Mucosa of stomach (tissue), 1 donor: Measurements from ENCODE around the gene ADCY9.
"Not testable (repeated sequence)": the region's sequence is repeated elsewhere in the genome, so short reads cannot be mapped to it uniquely, and the experiment has no call there.

ENCODE experiments used
- H3K27me3 ChIP-seq: one replicate; pipeline ENCODE4 v1.7.0; 2013; ENCODE audit warnings: mild to moderate bottlenecking, low read length; ENCODE audit not compliant: control insufficient read depth, insufficient read depth
- H3K36me3 ChIP-seq: one replicate; pipeline ENCODE4 v1.7.0; 2013; ENCODE audit warnings: low read length; ENCODE audit not compliant: control insufficient read depth, insufficient read depth
- H3K4me1 ChIP-seq: one replicate; pipeline ENCODE4 v1.7.0; 2013; ENCODE audit warnings: mild to moderate bottlenecking, low read length; ENCODE audit not compliant: control insufficient read depth, insufficient read depth
- H3K4me3 ChIP-seq: one replicate; pipeline ENCODE4 v1.7.0; 2013; ENCODE audit warnings: low read length
- H3K9ac ChIP-seq: one replicate; pipeline ENCODE4 v1.7.0; 2013; ENCODE audit warnings: mild to moderate bottlenecking, low read length, moderate library complexity
- H3K9me3 ChIP-seq: one replicate; pipeline ENCODE4 v1.7.0; 2013; ENCODE audit warnings: mild to moderate bottlenecking, low read length, moderate library complexity; ENCODE audit not compliant: control insufficient read depth
- donor health status: Pancreatic carcinoma.

The ADCY9 gene

DNA sequence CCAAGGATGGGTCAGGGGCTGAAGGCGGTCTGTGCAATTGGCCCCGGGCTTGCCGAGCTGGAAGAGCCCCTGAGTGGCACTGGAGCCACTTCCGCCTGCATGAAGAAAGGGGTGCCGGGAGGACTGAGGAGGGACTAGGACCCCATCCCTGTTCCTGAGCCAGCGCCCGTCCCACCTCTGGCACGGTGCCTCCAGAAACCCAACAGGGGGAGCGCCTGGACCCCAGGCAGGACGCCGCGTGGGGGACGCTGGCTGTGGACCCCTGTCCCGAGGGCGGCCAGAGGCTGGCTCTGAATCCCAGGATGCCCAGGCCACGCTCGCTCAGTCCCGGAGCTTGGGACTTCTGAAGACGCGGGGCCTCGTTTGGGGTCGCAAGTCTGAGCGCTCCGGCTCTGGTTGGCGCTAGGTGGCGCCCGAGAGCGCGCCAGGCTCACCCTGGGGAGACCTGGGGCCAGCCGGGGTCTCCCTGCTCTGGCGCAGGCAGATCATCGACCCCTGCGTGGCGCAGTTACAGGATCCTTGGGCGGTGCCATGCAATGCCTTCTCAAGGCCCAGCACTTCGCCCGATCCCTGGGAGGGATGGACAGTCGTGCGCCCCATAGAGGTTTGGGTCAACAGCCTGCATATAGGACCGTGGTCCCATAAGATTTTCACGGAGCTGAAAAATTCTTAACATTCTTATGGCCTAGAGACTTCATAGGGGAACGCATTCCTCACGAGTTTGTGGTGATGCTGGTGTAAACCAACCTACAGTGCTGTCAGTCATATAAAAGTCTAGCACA, 177.2 kb downstream of the ADCY9 start:
- Histone ChIP-seq H3K9ac (no peak overlapping the region), H3K9me3 (no peaks in the 10 kb centered on the region), H3K4me1 (peaks cover 6% of the 10 kb centered on the region), H3K4me3 (no peak overlapping the region), H3K36me3 (no peaks in the 10 kb centered on the region), H3K27me3 (peaks cover 4% of the 10 kb centered on the region)

DNA sequence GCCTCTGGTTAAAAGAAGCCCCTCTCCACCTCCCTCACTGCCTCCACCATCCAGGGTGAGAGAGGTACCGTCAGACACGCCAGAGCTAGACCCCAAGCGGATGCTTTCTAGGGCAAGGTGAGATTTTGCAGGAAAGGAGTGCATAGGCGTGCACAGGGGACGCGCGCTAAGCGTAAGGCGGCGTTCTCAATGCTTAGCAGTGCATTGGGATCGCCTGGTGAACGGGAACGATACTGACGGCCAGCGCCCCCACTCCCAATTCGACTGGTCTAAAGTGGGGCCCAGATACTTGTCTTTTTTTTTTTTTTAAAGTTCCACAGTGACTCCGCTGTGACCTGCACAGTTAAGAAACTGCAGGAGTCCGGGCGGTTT, 177.8 kb downstream of the ADCY9 start:
- H3K9ac ChIP-seq: no peak overlapping the region
- H3K36me3 ChIP-seq: no peaks in the 10 kb centered on the region
- H3K27me3 ChIP-seq: peaks cover 4% of the 10 kb centered on the region
- peaks cover 6% of the 10 kb centered on the region for H3K4me1 ChIP-seq
- H3K4me3 ChIP-seq: no peak overlapping the region
- H3K9me3 ChIP-seq: no peaks in the 10 kb centered on the region

DNA sequence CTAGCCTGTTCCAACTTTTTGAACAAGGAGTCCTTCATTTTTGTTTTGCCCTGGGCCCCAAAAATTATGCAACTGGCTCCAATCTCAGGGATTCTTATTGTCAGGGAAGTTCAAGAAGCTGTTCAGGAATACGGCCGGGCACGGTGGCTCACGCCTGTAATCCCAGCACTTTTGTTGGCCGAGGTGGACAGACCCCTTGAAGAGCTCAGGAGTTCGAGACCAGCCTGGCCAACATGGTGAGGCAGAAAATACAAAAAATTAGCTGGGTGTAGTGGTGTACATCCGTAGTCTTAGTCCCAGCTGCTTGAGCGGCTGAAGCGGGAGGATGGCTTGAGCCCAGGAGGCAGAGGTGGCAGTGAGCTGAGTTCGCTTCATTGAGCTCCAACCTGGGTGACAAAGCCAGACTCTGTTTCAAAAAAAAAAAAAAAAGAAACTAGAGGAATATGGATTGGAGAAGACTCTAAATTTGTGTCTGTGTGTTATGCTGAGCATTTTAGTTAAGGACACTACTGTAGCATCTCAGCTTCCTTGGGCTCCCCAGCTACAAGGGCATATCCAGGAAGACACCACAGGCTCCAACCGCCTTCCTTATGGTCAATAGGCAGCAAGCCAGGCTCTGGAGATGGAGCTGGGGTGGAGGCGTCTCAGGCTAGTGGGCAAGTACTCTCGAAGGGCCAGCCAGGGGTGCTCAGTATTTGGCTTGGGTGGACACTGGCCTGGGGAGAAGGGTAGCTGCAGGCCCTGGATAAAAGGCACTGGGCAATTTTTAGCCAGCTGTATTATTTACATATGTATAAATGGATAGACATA, 179.0 kb downstream of the ADCY9 start:
- Histone ChIP-seq H3K36me3 (no peaks in the 10 kb centered on the region), H3K9ac (no peak overlapping the region), H3K4me1 (peaks cover 6% of the 10 kb centered on the region), H3K4me3 (no peak overlapping the region), H3K9me3 (no peaks in the 10 kb centered on the region), H3K27me3 (peaks cover 4% of the 10 kb centered on the region)

DNA sequence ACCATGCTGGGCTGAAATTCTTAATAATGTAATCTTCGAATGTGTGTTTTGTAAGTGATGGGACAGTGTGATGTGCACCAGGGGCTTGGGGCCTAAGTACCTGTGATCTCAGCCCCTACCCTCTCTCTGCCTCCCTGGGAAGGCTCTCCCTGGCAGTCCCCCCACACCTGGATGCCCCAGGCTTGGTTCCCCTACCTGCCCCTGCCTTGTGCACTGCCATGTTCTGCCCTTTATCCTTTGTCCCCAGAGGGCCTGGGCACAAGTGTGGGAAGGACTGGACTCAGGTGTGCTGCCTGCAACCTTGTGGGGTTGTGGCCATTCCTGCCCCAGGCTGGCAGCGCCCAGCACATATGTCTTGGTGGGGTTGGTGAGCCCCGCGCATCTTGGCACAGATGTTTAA, 180.3 kb downstream of the ADCY9 start:
- Histone ChIP-seq H3K4me3 (no peak overlapping the region), H3K4me1 (peaks cover 6% of the 10 kb centered on the region), H3K9ac (no peak overlapping the region), H3K27me3 (peaks cover 4% of the 10 kb centered on the region), H3K36me3 (no peaks in the 10 kb centered on the region), H3K9me3 (no peaks in the 10 kb centered on the region)

GRCh38 chr16:3934491-3935181, 181.6 kb downstream of the ADCY9 start:
- Histone ChIP-seq H3K4me3 (no peak overlapping the region), H3K36me3 (no peaks in the 10 kb centered on the region), H3K27me3 (peaks cover 4% of the 10 kb centered on the region), H3K9ac (no peak overlapping the region), H3K4me1 (peaks cover 6% of the 10 kb centered on the region), H3K9me3 (no peaks in the 10 kb centered on the region)

DNA sequence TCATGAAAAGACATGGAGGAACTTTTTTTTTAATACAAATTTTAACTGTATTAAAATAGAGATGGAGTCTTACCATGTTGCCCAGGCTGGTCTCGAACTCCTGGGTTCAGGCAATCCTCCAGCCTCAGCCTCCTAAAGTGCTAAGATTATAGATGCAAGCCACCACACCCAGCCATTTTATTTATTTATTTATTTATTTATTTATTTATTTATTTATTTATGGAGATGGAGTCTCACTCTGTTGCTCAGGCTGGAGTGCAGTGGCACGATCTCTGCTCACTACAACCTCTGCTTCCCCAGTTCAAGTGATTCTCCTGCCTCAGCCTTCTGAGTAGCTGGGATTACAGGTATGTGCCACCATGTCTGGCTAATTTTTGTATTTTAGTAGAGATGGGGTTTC, 189.1 kb downstream of the ADCY9 start:
- not testable (repeated sequence) for H3K9ac ChIP-seq, H3K4me1 ChIP-seq, H3K9me3 ChIP-seq, H3K27me3 ChIP-seq, H3K36me3 ChIP-seq, H3K4me3 ChIP-seq

DNA sequence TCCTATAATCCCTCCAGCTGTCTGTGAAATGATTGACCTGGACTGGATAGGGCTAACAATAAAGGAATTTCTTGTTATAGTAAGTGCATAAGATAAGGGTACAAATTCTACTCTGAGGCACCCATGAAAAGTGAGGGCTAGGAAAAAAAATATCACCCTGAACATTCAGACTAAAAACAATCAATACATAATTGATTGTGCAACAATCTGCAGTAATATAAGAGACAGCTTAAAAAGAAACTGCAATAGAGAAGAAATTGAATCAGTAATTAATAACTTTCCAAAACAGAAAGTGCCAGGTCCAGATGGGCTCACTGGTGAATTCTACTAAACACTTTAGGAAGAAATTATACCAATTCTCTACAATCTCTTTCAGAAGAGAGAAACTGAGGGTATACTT, 191.5 kb downstream of the ADCY9 start:
- Histone ChIP-seq H3K27me3 (peaks cover 5% of the 10 kb centered on the region), H3K9ac (no peak overlapping the region), H3K4me1 (no peaks in the 10 kb centered on the region), H3K9me3 (no peaks in the 10 kb centered on the region), H3K4me3 (no peak overlapping the region), H3K36me3 (no peaks in the 10 kb centered on the region)

DNA sequence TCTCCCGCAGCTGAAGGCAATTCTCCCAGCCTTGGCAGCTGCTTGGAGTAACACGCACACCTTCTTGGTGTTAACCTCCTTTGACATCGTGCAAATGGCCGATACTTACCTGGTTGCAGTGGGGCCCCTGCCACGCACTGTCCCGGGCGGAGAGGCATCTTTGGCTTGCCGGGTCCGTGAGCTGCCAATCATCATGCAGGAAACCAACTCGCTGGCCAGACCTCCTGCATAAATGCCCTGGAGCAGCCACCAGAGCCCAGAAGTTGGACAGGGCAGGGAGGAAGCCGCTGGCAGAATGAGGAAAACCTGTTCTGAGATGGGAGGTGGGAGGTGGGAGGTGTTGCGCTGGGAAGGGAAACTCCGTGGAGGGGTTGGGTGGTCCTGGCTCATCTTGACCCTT, 194.0 kb downstream of the ADCY9 start:
- Histone ChIP-seq H3K4me3 (no peak overlapping the region), H3K4me1 (no peaks in the 10 kb centered on the region), H3K36me3 (no peaks in the 10 kb centered on the region), H3K27me3 (peaks cover 5% of the 10 kb centered on the region), H3K9ac (no peak overlapping the region), H3K9me3 (no peaks in the 10 kb centered on the region)

DNA sequence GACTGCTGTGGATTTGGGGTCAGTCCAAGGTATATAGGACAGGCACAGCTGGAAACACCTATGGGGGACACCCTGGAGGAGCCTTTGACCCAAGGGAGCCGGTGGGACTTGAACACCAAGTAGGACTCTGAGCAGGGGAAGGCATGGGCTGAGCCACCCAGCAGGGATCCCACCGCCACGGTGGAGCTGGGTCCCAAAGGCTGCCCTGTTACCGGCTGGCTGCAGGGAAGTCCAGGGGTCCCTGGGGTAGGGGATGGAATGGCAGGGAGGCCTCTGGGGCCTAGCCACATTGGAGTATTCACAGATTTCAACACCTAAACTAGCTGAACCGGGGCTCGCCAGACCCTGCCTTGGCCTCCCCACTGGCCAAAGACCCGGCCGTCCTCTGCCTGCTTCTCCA, 196.0 kb downstream of the ADCY9 start:
- no peaks in the 10 kb centered on the region for H3K36me3 ChIP-seq
- H3K27me3 ChIP-seq: peaks cover 5% of the 10 kb centered on the region
- H3K4me1 ChIP-seq: no peaks in the 10 kb centered on the region

DNA sequence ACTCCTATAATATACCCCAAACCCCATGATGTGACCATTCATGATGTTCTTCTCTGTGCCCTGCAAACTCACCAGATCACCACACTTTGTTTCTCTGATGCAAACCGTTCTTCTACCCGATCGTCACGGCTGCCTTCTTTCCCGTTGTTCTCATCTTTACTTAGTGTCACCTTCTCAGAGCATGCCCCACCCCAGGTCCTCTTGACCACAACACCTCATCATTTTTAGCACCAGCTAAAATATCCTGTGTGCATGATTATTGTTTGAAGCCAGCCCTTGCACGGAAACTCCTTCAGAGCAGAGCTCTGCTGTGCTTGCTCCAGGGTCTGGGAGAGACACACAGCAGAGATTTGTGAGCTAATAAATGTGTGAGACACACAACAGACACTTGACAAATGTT, 196.8 kb downstream of the ADCY9 start:
- Histone ChIP-seq H3K36me3 (no peaks in the 10 kb centered on the region), H3K9ac (no peak overlapping the region), H3K27me3 (peaks cover 5% of the 10 kb centered on the region), H3K4me3 (no peak overlapping the region), H3K9me3 (no peaks in the 10 kb centered on the region), H3K4me1 (no peaks in the 10 kb centered on the region)

More for the DNA sequence above, 196.0 kb downstream of the ADCY9 start:
- Histone ChIP-seq H3K9ac (no peak overlapping the region), H3K9me3 (no peaks in the 10 kb centered on the region), H3K4me3 (no peak overlapping the region)

DNA sequence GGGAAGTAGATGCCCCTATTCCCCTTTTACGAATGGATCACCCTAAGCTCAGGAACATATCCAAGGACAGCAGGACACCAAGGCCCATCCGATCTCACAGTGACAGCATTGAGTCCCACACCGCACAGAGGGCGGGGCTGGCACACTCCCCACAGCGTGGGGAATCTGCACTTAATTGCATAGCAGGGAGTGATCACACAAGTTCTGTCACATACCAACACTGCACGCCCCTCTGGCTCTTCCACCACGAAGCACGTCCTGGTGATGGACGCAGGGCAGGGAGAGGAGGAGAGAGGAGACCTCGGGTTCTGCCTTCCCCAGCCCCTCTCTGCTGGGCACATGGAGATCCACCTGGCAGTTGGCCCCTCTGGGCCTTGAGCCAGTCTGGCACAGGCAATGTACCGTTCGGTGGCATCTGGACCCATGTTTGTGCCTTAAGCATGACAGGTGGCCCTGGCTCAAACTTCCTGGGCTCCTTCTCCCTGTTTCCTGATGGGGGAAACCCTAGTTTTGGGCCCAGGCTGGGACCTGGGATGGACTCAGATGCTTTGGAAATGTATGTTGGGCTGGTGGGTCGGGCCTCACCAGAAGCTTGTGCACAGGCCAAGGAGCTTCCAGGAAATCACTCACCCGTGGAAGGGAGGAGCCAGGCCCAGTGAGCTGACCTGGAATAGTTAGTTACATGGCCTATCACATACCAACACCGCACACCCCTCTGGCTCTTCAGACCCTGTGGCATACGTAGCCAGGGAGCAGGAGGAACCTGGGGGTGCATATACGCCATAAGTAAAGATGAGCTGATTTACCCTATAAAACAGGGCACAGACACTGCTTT, 200.6 kb downstream of the ADCY9 start:
- Histone ChIP-seq H3K9ac (no peak overlapping the region), H3K4me1 (no peaks in the 10 kb centered on the region), H3K9me3 (no peaks in the 10 kb centered on the region), H3K36me3 (no peaks in the 10 kb centered on the region), H3K27me3 (no peaks in the 10 kb centered on the region), H3K4me3 (no peak overlapping the region)
